HepG2 (cell line): Measurements from ENCODE around the gene CNNM1. TPM values are rescaled to one million over a fixed set of nuclear protein-coding genes. Genes with fewer than 3 reads are reported as not detected.

Experiments
- ATAC-seq: fragments of 200-7000 bp; cut with Tn5 transposase; 3 replicates; pipeline ENCODE4 v1.9.1; 2020; ENCODE audit warnings: mild to moderate bottlenecking, moderate library complexity
- BruUV-seq: library from RNA; stranded (reverse); fragments of 400-500 nt; replicated peaks from 2 replicates; lab custom pipeline; 2021; lab: Mats Ljungman, UMichigan
- CTCF ChIA-PET: fragments of 300-600 bp; formaldehyde crosslinking; extraction: SDS; loops from one replicate; lab custom pipeline; 2021; ENCODE audit warnings: low total read pairs, inconsistent platforms, low intra/inter-chr PET ratio; lab: Yijun Ruan, JAX
- POLR2A ChIA-PET: fragments of 350-600 bp; sonication (Branson Sonifier 250); formaldehyde crosslinking; loops from one replicate; lab custom pipeline; 2020; ENCODE audit warnings: antibody characterized with exemption, inconsistent platforms; lab: Yijun Ruan, JAX
- DNase-seq: peaks from one replicate; pipeline ENCODE4 v3.0.0-alpha.2; 2015; ENCODE audit warnings: low spot score
- FAIRE-seq: peaks from 3 replicates; lab custom pipeline; 2011; peaks lifted over from hg19 to GRCh38; lab: Jason Lieb, UNC
- H2AFZ ChIP-seq: one replicate; pipeline ENCODE4 v1.6.1; 2011; ENCODE audit warnings: low read length, inconsistent platforms
- H3K27ac ChIP-seq: fragments of 300-600 bp; 3 replicates; pipeline ENCODE4 v1.8.0; 2011; ENCODE audit warnings: mixed run types, mild to moderate bottlenecking, mixed read lengths, low read length, inconsistent platforms; ENCODE audit not compliant: insufficient read depth; ENCODE audit errors: extremely low read length
- H3K27me3 ChIP-seq, 2 experiments: fragments of 200-600 bp in 1 of 2; 2 replicates in 1 of 2; 3 replicates in 1 of 2; pipeline versions ENCODE4 v1.6.0 to v1.8.0; 2011; ENCODE audit warnings: low read length in 2 of 2, mild to moderate bottlenecking in 2 of 2, moderate library complexity in 2 of 2, inconsistent platforms in 1 of 2; ENCODE audit not compliant: insufficient read depth in 2 of 2, control insufficient read depth in 1 of 2
- H3K36me3 ChIP-seq, 2 experiments: fragments of 200-600 bp in 1 of 2; replicated peaks in 1 of 2; 2 replicates in 1 of 2; 3 replicates in 1 of 2; pipeline versions ENCODE4 v1.5.1 to v1.8.0; 2011; ENCODE audit warnings: low read length in 2 of 2, inconsistent platforms in 1 of 2; ENCODE audit not compliant: insufficient read depth in 2 of 2, control insufficient read depth in 1 of 2
- H3K4me1 ChIP-seq: 2 replicates; pipeline ENCODE4 v1.5.1; 2012; ENCODE audit warnings: low read length, inconsistent platforms; ENCODE audit not compliant: insufficient read depth
- H3K4me2 ChIP-seq: 2 replicates; pipeline ENCODE4 v1.6.0; 2011; ENCODE audit warnings: low read depth, low read length, inconsistent platforms
- H3K4me3 ChIP-seq, 3 experiments: fragments of 200-600 bp in 1 of 3; sonication (generic), shearing (Covaris generic) in 1 of 3; replicated peaks in 1 of 3; 2 replicates each; pipeline ENCODE4 v1.5.1; 2011 to 2016; ENCODE audit warnings: low read length in 3 of 3, inconsistent platforms in 2 of 3, low read depth in 2 of 3, mild to moderate bottlenecking in 2 of 3, control low read depth in 1 of 3, mixed read lengths in 1 of 3; ENCODE audit not compliant: insufficient read depth in 1 of 3
- H3K79me2 ChIP-seq: one replicate; pipeline ENCODE4 v1.6.1; 2011; ENCODE audit warnings: low read length, inconsistent platforms; ENCODE audit not compliant: insufficient read depth
- H3K9ac ChIP-seq: 2 replicates; pipeline ENCODE4 v1.6.0; 2011; ENCODE audit warnings: mild to moderate bottlenecking, low read depth, low read length, inconsistent platforms; ENCODE audit not compliant: insufficient read depth
- H3K9me3 ChIP-seq: 2 replicates; pipeline ENCODE4 v1.5.1; 2012; ENCODE audit warnings: mild to moderate bottlenecking, low read length
- H4K20me1 ChIP-seq: 2 replicates; pipeline ENCODE4 v1.6.0; 2011; ENCODE audit warnings: inconsistent platforms, mild to moderate bottlenecking, low read length, moderate library complexity; ENCODE audit not compliant: insufficient read depth
- ARID4A ChIP-seq: sonication (generic); formaldehyde crosslinking; IDR thresholded peaks from 2 replicates; pipeline ENCODE4 v1.5.0; 2020; ENCODE audit warnings: mild to moderate bottlenecking, missing genetic modification reagents, borderline replicate concordance
- ELF3 ChIP-seq: IDR thresholded peaks from 2 replicates; pipeline ENCODE4 v1.6.1; 2016; ENCODE audit warnings: missing genetic modification reagents, missing compliant biosample characterization
- MEIS2 ChIP-seq: sonication (generic); formaldehyde crosslinking; IDR thresholded peaks from 2 replicates; pipeline ENCODE4 v1.9.0; 2021; ENCODE audit warnings: mild to moderate bottlenecking, missing genetic modification reagents
- MXD4 ChIP-seq: IDR thresholded peaks from 2 replicates; pipeline ENCODE4 v1.6.1; 2016; ENCODE audit warnings: mild to moderate bottlenecking, missing biosample characterization, missing genetic modification reagents
- PAXIP1 ChIP-seq: sonication (generic); formaldehyde crosslinking; conservative IDR thresholded peaks from 2 replicates; pipeline ENCODE4 v1.4.0; 2020; ENCODE audit warnings: mild to moderate bottlenecking, missing genetic modification reagents, moderate library complexity
- PBX3 ChIP-seq: sonication (generic); formaldehyde crosslinking; IDR thresholded peaks from 2 replicates; pipeline ENCODE4 v1.8.1; 2023; ENCODE audit warnings: missing genetic modification reagents, inconsistent platforms, borderline replicate concordance
- ZKSCAN8 ChIP-seq: IDR thresholded peaks from 2 replicates; pipeline ENCODE4 v1.6.1; 2016; ENCODE audit warnings: borderline replicate concordance, missing genetic modification reagents, missing compliant biosample characterization
- ZNF598 ChIP-seq: sonication (generic); formaldehyde crosslinking; IDR thresholded peaks from 2 replicates; pipeline ENCODE4 v1.5.1; 2020; ENCODE audit warnings: mild to moderate bottlenecking, missing genetic modification reagents, borderline replicate concordance
- ZNF780A ChIP-seq: sonication (generic); formaldehyde crosslinking; IDR thresholded peaks from 2 replicates; pipeline ENCODE4 v1.8.0; 2022; ENCODE audit warnings: mild to moderate bottlenecking, missing genetic modification reagents, moderate library complexity
- WGBS: methylation state at CpG from one replicate; pipeline ENCODE4 v1.1.6; 2017; ENCODE audit warnings: low lambda C conversion rate; 5-methylcytosine and 5-hydroxymethylcytosine counted together
- in situ Hi-C: cut with HindIII; loops from 2 replicates; pipeline ENCODE4 v1.10.0; 2017; ENCODE audit warnings: low pct_unique_long_range_greater_than_20kb; ENCODE audit not compliant: extremely low pct_ligation_motif_present
- intact Hi-C: fragments of 100-400 bp; cut with micrococcal nuclease; formaldehyde crosslinking; loops from one replicate; pipeline ENCODE4 v1.10.0; 2022; ENCODE audit not compliant: unreplicated experiment
- polyA plus RNA-seq, 8 experiments: library from polyadenylated mRNA; depleted of rRNA in 3 of 8; stranded (reverse) in 7 of 8; unstranded in 1 of 8; fragments of >200 nt; fragmentation: Illumina TruSeq in 4 of 8; extraction: Trizol in 4 of 8; gene quantifications; 2 replicates each; pipeline versions ENCODE4 v1.2.1 to v1.2.3, GENCODE V29; 2011 to 2016; ENCODE audit warnings: low read depth in 4 of 8, missing spikeins in 1 of 8, mixed read lengths in 1 of 8; ENCODE audit not compliant: insufficient read depth in 1 of 8
- total RNA-seq, 5 experiments: library from RNA; depleted of rRNA; stranded (reverse); fragments of >200 nt; fragmentation: Illumina TruSeq; extraction: Trizol; gene quantifications; 2 replicates each; pipeline ENCODE4 v1.2.3, GENCODE V29; 2016; ENCODE audit warnings: low read depth in 1 of 5

CNNM1 gene
- total and polyA plus RNA-seq, 2 of the 13 experiments (the other 11 are each of a cell fraction or from before 2014, with no cell fraction given): 4.3 to 9.6 TPM

DNA sequence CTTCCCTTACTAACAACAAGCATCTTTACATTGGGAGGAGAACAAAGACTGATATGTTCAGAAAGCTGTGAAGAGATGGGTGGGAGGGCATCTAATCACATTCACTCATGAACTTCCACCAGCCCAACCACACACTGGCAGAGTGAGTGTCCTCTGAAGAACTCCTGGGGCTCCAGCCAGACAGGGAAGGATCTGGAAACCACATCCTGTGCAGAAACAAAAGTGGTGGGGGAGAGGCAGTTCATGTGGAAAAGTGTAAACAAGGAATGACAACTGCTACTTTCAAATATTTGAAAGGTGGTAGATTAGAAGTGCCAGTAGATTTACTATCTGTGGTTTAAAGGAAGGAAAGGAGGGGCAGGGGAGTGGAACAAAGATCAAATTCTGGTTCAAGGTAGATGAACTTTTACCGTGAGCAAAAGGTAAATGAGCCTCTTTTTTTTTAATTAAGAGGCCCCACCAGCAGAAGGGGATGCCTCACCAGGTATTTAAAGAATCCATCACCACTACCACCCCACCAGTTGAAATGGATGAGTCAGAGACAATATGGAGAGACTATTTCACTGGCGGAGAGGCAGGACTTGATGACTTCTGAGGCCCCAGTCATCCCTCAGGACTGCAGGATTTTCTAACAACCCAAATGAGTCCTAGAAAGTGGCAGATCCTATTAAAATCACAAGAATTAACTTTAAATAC is 66.7 kb downstream of the CNNM1 start:
- 10% methylated on average over 2 of the region's 2 CpGs for WGBS
- no peak overlapping the region for H2AFZ ChIP-seq
- BruUV-seq: no TSS peak
- H3K27ac ChIP-seq: peak overlapping the region; percentile 76
- H3K36me3 ChIP-seq: peaks cover 16 to 36% of the 10 kb centered on the region in 2 experiments
- H3K4me3 ChIP-seq: no peak overlapping the region
- H4K20me1 ChIP-seq: no peaks in the 10 kb centered on the region
- H3K4me1 ChIP-seq: peaks cover 58% of the 10 kb centered on the region
- H3K79me2 ChIP-seq: no peaks in the 10 kb centered on the region
- H3K4me2 ChIP-seq: peak overlapping the region; percentile 44
- H3K9me3 ChIP-seq: no peaks in the 10 kb centered on the region
- H3K27me3 ChIP-seq: no peaks in the 10 kb centered on the region
- intact Hi-C loops (loop anchor here (1.0 to 2.0 kb wide), 2 partner anchors 17 to 34 kb away; partner anchors contain the start of gene GOT1), in situ Hi-C loops (no loop called here)
- no peak overlapping the region for H3K9ac ChIP-seq
- ChIA-PET POLR2A (interaction anchor here (1.5 to 3.5 kb wide), 2 partner anchors 25 to 35 kb away, joined by 4 to 16 read pairs; partner anchors contain the start of gene GOT1), CTCF (no interaction called here)
- peak; percentile 89 for DNase-seq
- peak; percentile 80 for ATAC-seq
- peak; percentile 74 for FAIRE-seq
- TF ChIP-seq MEIS2 (CRISPR knock-in tag) (peak; percentile 92), ZKSCAN8 (peak; percentile 20; the same call in 1 of the 2 replicates), ARID4A (CRISPR knock-in tag) (peak; percentile 74; the same call in 1 of the 2 replicates), PBX3 (no peak), ELF3 (CRISPR knock-in tag) (peak; percentile 82), MXD4 (CRISPR knock-in tag) (no peak), PAXIP1 (CRISPR knock-in tag) (peak; percentile 95), ZNF598 (CRISPR knock-in tag) (no peak), ZNF780A (CRISPR knock-in tag) (no peak)
